ENCODE data around the gene HOXB5.

DNA sequence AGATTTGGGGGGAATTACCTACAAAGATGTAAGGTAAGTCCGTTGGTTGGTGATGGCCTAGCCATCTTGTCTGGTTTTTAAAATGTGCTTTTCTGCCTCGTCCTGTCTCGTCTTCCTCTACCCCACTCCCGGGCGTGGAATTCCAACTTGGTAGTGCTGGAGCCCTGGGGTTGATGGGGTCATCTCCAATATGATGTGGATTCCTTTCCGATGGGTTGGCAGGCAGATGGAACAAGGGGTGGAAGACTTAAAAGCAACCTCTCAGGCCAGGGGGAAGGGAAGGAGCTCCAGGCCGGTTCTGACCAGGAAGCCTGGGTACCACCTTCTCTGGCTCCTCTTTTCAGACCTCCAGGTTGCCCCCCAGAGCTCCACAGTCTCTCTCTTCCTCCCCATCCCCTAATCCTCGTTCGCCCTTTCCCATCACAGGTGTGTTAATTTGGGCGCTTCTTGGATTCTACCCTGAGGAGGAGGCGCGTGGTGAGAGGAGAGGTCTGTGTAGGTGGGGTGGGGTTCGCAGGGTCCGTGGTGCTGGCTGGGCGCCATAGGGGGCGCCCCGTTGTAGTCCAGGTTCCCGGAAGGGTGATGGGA is 43.6 kb downstream of the HOXB5 start:
- TF ChIP-seq, protein P1, sequence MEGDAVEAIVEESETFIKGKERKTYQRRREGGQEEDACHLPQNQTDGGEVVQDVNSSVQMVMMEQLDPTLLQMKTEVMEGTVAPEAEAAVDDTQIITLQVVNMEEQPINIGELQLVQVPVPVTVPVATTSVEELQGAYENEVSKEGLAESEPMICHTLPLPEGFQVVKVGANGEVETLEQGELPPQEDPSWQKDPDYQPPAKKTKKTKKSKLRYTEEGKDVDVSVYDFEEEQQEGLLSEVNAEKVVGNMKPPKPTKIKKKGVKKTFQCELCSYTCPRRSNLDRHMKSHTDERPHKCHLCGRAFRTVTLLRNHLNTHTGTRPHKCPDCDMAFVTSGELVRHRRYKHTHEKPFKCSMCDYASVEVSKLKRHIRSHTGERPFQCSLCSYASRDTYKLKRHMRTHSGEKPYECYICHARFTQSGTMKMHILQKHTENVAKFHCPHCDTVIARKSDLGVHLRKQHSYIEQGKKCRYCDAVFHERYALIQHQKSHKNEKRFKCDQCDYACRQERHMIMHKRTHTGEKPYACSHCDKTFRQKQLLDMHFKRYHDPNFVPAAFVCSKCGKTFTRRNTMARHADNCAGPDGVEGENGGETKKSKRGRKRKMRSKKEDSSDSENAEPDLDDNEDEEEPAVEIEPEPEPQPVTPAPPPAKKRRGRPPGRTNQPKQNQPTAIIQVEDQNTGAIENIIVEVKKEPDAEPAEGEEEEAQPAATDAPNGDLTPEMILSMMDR (IDR thresholded peaks at IDR 0.05), result peak; percentile 44
- TF ChIP-seq EZH2 (IDR thresholded peaks at IDR 0.05) (no peak), EZH2phosphoT487 (IDR thresholded peaks at IDR 0.05) (no peak)
